K562 (cell line): ENCODE measurements around the gene MDH1B. TPM values are rescaled to one million over a fixed set of nuclear protein-coding genes. Genes with fewer than 3 reads are reported as not detected.

Experiments
- ATAC-seq: fragments of 200-7000 bp; cut with Tn5 transposase; 3 replicates; pipeline ENCODE4 v1.9.1; 2020; ENCODE audit warnings: moderate library complexity
- BruUV-seq: library from RNA; stranded (reverse); fragments of 400-500 nt; replicated peaks from 2 replicates; lab custom pipeline; 2021; lab: Mats Ljungman, UMichigan
- CTCF ChIA-PET: fragments of 300-600 bp; formaldehyde crosslinking; extraction: SDS; loops from one replicate; lab custom pipeline; 2021; ENCODE audit warnings: low intra/inter-chr PET ratio; lab: Yijun Ruan, JAX
- POLR2A ChIA-PET: fragments of 300-600, 350-650 bp; sonication (Branson Sonifier 250); formaldehyde crosslinking; extraction: SDS; loops from one replicate; lab custom pipeline; 2021; ENCODE audit warnings: antibody characterized with exemption, inconsistent platforms; lab: Yijun Ruan, JAX
- DNase-seq, 4 experiments: peaks; one replicate each; pipeline versions ENCODE4 v3.0.0 to v3.0.0-alpha.2; 2011 to 2018; ENCODE audit warnings: low spot score in 3 of 4, mixed read lengths in 3 of 4; ENCODE audit errors: extremely low read depth in 1 of 4
- FAIRE-seq: peaks from 2 replicates; lab custom pipeline; 2011; peaks lifted over from hg19 to GRCh38; lab: Jason Lieb, UNC
- H2AFZ ChIP-seq: 2 replicates; pipeline ENCODE4 v1.6.0; 2011; ENCODE audit warnings: low read depth, low read length, control low read depth, inconsistent platforms
- H3K27ac ChIP-seq: fragments of 200-600 bp; 3 replicates; pipeline ENCODE4 v1.8.0; 2011; ENCODE audit warnings: low read depth, mild to moderate bottlenecking, control low read depth, inconsistent platforms, low read length, moderate library complexity, mixed read lengths; ENCODE audit errors: extremely low read depth
- H3K27me3 ChIP-seq, 2 experiments: fragments of 300-600 bp in 1 of 2; 2 replicates in 1 of 2; 3 replicates in 1 of 2; pipeline versions ENCODE4 v1.6.0 to v1.8.0; 2011; ENCODE audit warnings: inconsistent platforms in 2 of 2, low read length in 2 of 2, mild to moderate bottlenecking in 1 of 2, mixed read lengths in 1 of 2, moderate library complexity in 1 of 2; ENCODE audit not compliant: control insufficient read depth in 2 of 2, insufficient read depth in 2 of 2
- H3K36me3 ChIP-seq: fragments of 300-600 bp; 3 replicates; pipeline ENCODE4 v1.8.0; 2011; ENCODE audit warnings: mild to moderate bottlenecking, low read length, inconsistent platforms; ENCODE audit not compliant: control insufficient read depth, insufficient read depth
- H3K4me1 ChIP-seq, 2 experiments: fragments of 200-600 bp in 1 of 2; replicated peaks in 1 of 2; 2 replicates in 1 of 2; 3 replicates in 1 of 2; pipeline versions ENCODE4 v1.5.1 to v1.8.0; 2011; ENCODE audit warnings: inconsistent platforms in 2 of 2, low read length in 2 of 2, mild to moderate bottlenecking in 1 of 2, mixed read lengths in 1 of 2, moderate library complexity in 1 of 2; ENCODE audit not compliant: control insufficient read depth in 2 of 2, insufficient read depth in 2 of 2
- H3K4me2 ChIP-seq: 2 replicates; pipeline ENCODE4 v1.6.1; 2011; ENCODE audit warnings: low read length, control low read depth, inconsistent platforms, mixed read lengths; ENCODE audit not compliant: insufficient read depth
- H3K4me3 ChIP-seq: fragments of 200-600 bp; sonication (generic), shearing (Covaris generic); 2 replicates; pipeline ENCODE4 v1.5.1; 2016; ENCODE audit warnings: control low read depth, inconsistent platforms
- H3K79me2 ChIP-seq: fragments of 200-600 bp; 3 replicates; pipeline ENCODE4 v1.8.0; 2011; ENCODE audit warnings: low read length, inconsistent platforms; ENCODE audit not compliant: control insufficient read depth, insufficient read depth
- H3K9ac ChIP-seq, 2 experiments: 2 replicates each; pipeline versions ENCODE4 v1.6.0 to v1.6.1; 2011; ENCODE audit warnings: low read depth in 2 of 2, low read length in 2 of 2, control low read depth in 1 of 2, inconsistent platforms in 1 of 2, mild to moderate bottlenecking in 1 of 2, mixed read lengths in 1 of 2; ENCODE audit not compliant: insufficient read depth in 1 of 2
- H3K9me1 ChIP-seq: one replicate; pipeline ENCODE4 v1.6.0; 2011; ENCODE audit warnings: inconsistent platforms, mild to moderate bottlenecking, low read length, moderate library complexity; ENCODE audit not compliant: control insufficient read depth, insufficient read depth
- H3K9me3 ChIP-seq: replicated peaks from 2 replicates; pipeline ENCODE4 v1.5.1; 2011; ENCODE audit warnings: low read depth, low read length, inconsistent platforms; ENCODE audit not compliant: control insufficient read depth, insufficient read depth
- H4K20me1 ChIP-seq: replicated peaks from 2 replicates; pipeline ENCODE4 v1.6.1; 2011; ENCODE audit warnings: low read length, inconsistent platforms, mixed read lengths; ENCODE audit not compliant: control insufficient read depth, insufficient read depth
- ATF7 ChIP-seq: fragments of 450-650 bp; IDR thresholded peaks from 2 replicates; pipeline ENCODE4 v1.7.1; 2014; ENCODE audit warnings: mild to moderate bottlenecking, moderate library complexity
- DDX20 ChIP-seq: fragments of 450-650 bp; IDR thresholded peaks from 2 replicates; pipeline ENCODE4 v1.6.1; 2016; ENCODE audit warnings: missing genetic modification characterization, low read depth, mild to moderate bottlenecking, missing compliant biosample characterization, moderate library complexity
- HCFC1 ChIP-seq: IDR thresholded peaks from 2 replicates; pipeline ENCODE4 v1.6.1; 2012; ENCODE audit warnings: low read depth, low read length, improper control_type of control experiment
- MAFF ChIP-seq: IDR thresholded peaks from 2 replicates; pipeline ENCODE4 v1.6.1; 2012; ENCODE audit warnings: low read length, improper control_type of control experiment
- MAFG ChIP-seq: fragments of 450-650 bp; conservative IDR thresholded peaks from 2 replicates; pipeline ENCODE4 v1.6.1; 2016; ENCODE audit warnings: missing genetic modification characterization, missing compliant biosample characterization
- MAFK ChIP-seq: IDR thresholded peaks from 2 replicates; pipeline ENCODE4 v1.6.1; 2011; ENCODE audit warnings: low read length, improper control_type of control experiment
- MEF2A ChIP-seq: IDR thresholded peaks from 2 replicates; pipeline ENCODE4 v1.6.1; 2011; ENCODE audit warnings: low read depth, mild to moderate bottlenecking, low read length, moderate library complexity; ENCODE audit not compliant: control insufficient read depth
- NR1H2 ChIP-seq: sonication (generic); formaldehyde crosslinking; IDR thresholded peaks from 2 replicates; pipeline ENCODE4 v1.4.0; 2020; ENCODE audit warnings: mild to moderate bottlenecking, missing genetic modification reagents
- PCBP2 ChIP-seq: fragments of 200-400 bp; formaldehyde crosslinking; IDR thresholded peaks from 2 replicates; pipeline ENCODE4 v1.6.1; 2018; ENCODE audit warnings: low read length, low read depth, mild to moderate bottlenecking, moderate library complexity; ENCODE audit not compliant: poor library complexity, severe bottlenecking
- PHF20 ChIP-seq: fragments of 450-650 bp; IDR thresholded peaks from 2 replicates; pipeline ENCODE4 v1.6.1; 2018; ENCODE audit not compliant: partially characterized antibody
- PHF8 ChIP-seq: fragments of 200-600 bp; sonication (generic); IDR thresholded peaks from 2 replicates; pipeline ENCODE4 v1.6.1; 2012; ENCODE audit warnings: mixed run types, mild to moderate bottlenecking, inconsistent platforms, low read length, moderate library complexity, borderline replicate concordance
- RCOR1 ChIP-seq, 2 experiments: IDR thresholded peaks; 2 replicates each; pipeline ENCODE4 v1.6.1; 2012; ENCODE audit warnings: low read depth in 2 of 2, low read length in 2 of 2, borderline replicate concordance in 1 of 2, improper control_type of control experiment in 1 of 2
- SIN3A ChIP-seq, 2 experiments: fragments of 150-350 bp in 1 of 2; IDR thresholded peaks; 2 replicates each; pipeline ENCODE4 v1.6.1; 2011 to 2016; ENCODE audit warnings: borderline replicate concordance in 2 of 2, low read depth in 2 of 2, low read length in 2 of 2, mild to moderate bottlenecking in 2 of 2, moderate library complexity in 2 of 2; ENCODE audit not compliant: control insufficient read depth in 1 of 2
- SP1 ChIP-seq: sonication (generic); formaldehyde crosslinking; IDR thresholded peaks from 2 replicates; pipeline ENCODE4 v1.8.1; 2022; ENCODE audit warnings: mild to moderate bottlenecking, missing genetic modification reagents
- SREBF2 ChIP-seq: sonication (generic); formaldehyde crosslinking; IDR thresholded peaks from 2 replicates; pipeline ENCODE4 v1.4.0; 2020; ENCODE audit warnings: mild to moderate bottlenecking, missing genetic modification reagents
- TAF9B ChIP-seq: fragments of 450-650 bp; IDR thresholded peaks from 2 replicates; pipeline ENCODE4 v1.6.1; 2018; ENCODE audit warnings: mild to moderate bottlenecking; ENCODE audit not compliant: partially characterized antibody
- YBX1 ChIP-seq: fragments of 450-650 bp; IDR thresholded peaks from 2 replicates; pipeline ENCODE4 v1.7.1; 2016; ENCODE audit warnings: mild to moderate bottlenecking
- ZEB2 ChIP-seq: fragments of 450-650 bp; IDR thresholded peaks from 2 replicates; pipeline ENCODE4 v1.6.1; 2016
- ZNF134 ChIP-seq: fragments of 250-450 bp; sonication (Bioruptor Pico); conservative IDR thresholded peaks from 2 replicates; pipeline ENCODE4 v1.4.0; 2020
- ZNF143 ChIP-seq: sonication (generic); formaldehyde crosslinking; IDR thresholded peaks from 2 replicates; pipeline ENCODE4 v1.9.0; 2022; ENCODE audit warnings: mild to moderate bottlenecking, missing genetic modification reagents
- ZNF316 ChIP-seq: fragments of 450-650 bp; IDR thresholded peaks from 2 replicates; pipeline ENCODE4 v1.6.1; 2016
- ZNF77 ChIP-seq: fragments of 250-450 bp; sonication (Bioruptor Pico); IDR thresholded peaks from 2 replicates; pipeline ENCODE4 v1.5.0; 2020
- WGBS: fragments of 100-300 bp; shearing (Covaris generic); methylation state at CpG from one replicate; pipeline ENCODE4 v1.1.6; 2016; ENCODE audit warnings: low coverage, mixed read lengths; ENCODE audit not compliant: insufficient coverage; ENCODE audit errors: missing lambda C conversion rate; 5-methylcytosine and 5-hydroxymethylcytosine counted together
- in situ Hi-C: fragments of 300-500 bp; cut with MboI; formaldehyde crosslinking; loops from 4 replicates; pipeline ENCODE4 v1.15.0; 2018; ENCODE audit warnings: inconsistent platforms, mixed read lengths
- intact Hi-C: fragments of 100-400 bp; cut with micrococcal nuclease; formaldehyde crosslinking; loops from 2 replicates; pipeline ENCODE4 v1.14.2; 2022
- polyA plus RNA-seq, 8 experiments: library from polyadenylated mRNA; depleted of rRNA in 4 of 8; stranded (reverse) in 5 of 8; unstranded in 3 of 8; fragments of >200 nt; fragmentation: Nextera tagmentation in 2 of 8; fragmentation: Illumina TruSeq in 1 of 8; extraction: Ambion mirVana in 2 of 8; extraction: Trizol in 1 of 8; gene quantifications; 2 replicates each; pipeline versions ENCODE4 v1.2.1 to v1.2.3, GENCODE V29; 2011 to 2014; ENCODE audit warnings: inconsistent platforms in 1 of 8, missing spikeins in 1 of 8
- total RNA-seq, 7 experiments: library from RNA; depleted of rRNA in 6 of 7; stranded (reverse); fragments of >200 nt in 6 of 7; fragmentation: Illumina TruSeq in 2 of 7; extraction: Trizol in 2 of 7; gene quantifications; 2 replicates each; pipeline versions ENCODE4 v1.2.1 to v1.2.3, GENCODE V29; 2011 to 2021; ENCODE audit warnings: low replicate concordance in 1 of 7
- TF ChIP-seq, protein P1 (sequence below): sonication (generic); formaldehyde crosslinking; IDR thresholded peaks from 2 replicates; pipeline ENCODE4 v1.8.1; 2022; ENCODE audit warnings: missing genetic modification reagents
- TF ChIP-seq, protein P2 (sequence below): fragments of 450-650 bp; formaldehyde crosslinking; IDR thresholded peaks from 2 replicates; pipeline ENCODE4 v1.4.0; 2020; ENCODE audit warnings: mild to moderate bottlenecking, moderate library complexity

The MDH1B gene
- total and polyA plus RNA-seq, 9 of the 15 experiments (the other 6 are each of a cell fraction or from before 2014, with no cell fraction given), result 0.06 to 0.16 (median 0.14) TPM; not detected in 5

DNA sequence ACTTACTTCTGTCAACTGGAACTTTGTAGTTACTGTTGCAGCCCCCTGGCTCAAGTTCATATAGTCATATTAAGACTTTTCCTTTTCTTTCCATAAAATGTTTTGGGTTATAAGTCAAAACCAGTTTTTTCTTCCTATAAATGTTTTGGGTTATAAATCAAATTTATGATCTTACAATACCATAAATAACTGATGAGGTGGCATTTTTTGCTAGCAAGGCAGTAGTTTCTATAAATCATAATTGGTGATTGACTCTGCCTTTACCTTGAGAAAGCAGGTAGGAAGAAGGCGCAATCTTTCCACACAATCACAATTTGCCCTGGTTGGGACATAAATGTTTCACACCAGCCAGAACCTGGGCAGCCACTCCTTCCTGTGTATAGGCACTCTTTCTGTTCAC, 41.8 kb downstream of the MDH1B start:
- no peaks in the 10 kb centered on the region for H3K79me2 ChIP-seq
- POLR2A ChIA-PET, result no interaction called here
- CTCF ChIA-PET, result no interaction called here
- H2AFZ ChIP-seq, result no peak overlapping the region
- in situ Hi-C loops, result no loop called here
- WGBS, result 0% methylated on average over 1 of the region's 1 CpG
- no peak for DNase-seq
- no peaks in the 10 kb centered on the region for H4K20me1 ChIP-seq
- ATAC-seq, result no peak
- no peak overlapping the region for H3K4me2 ChIP-seq
- no peaks in the 10 kb centered on the region for H3K9me3 ChIP-seq
- H3K27me3 ChIP-seq, result no peaks in the 10 kb centered on the region
- no peaks in the 10 kb centered on the region for H3K36me3 ChIP-seq
- BruUV-seq, result no TSS peak
- H3K4me3 ChIP-seq, result no peak overlapping the region
- H3K9ac ChIP-seq, result no peak overlapping the region
- H3K27ac ChIP-seq, result no peak overlapping the region
- intact Hi-C loops, result no loop called here
- no peak for FAIRE-seq
- H3K9me1 ChIP-seq, result no peaks in the 10 kb centered on the region
- H3K4me1 ChIP-seq, result no peaks in the 10 kb centered on the region
- TF ChIP-seq MAFK, result peak; percentile 45; the same call in 1 of the 2 replicates
- TF ChIP-seq MAFF, result peak; percentile 55
- TF ChIP-seq MEF2A, result no peak
- no peak for TF ChIP-seq ATF7
- TF ChIP-seq, protein P1, sequence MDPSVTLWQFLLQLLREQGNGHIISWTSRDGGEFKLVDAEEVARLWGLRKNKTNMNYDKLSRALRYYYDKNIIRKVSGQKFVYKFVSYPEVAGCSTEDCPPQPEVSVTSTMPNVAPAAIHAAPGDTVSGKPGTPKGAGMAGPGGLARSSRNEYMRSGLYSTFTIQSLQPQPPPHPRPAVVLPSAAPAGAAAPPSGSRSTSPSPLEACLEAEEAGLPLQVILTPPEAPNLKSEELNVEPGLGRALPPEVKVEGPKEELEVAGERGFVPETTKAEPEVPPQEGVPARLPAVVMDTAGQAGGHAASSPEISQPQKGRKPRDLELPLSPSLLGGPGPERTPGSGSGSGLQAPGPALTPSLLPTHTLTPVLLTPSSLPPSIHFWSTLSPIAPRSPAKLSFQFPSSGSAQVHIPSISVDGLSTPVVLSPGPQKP (CRISPR knock-in tag), result no peak
- TF ChIP-seq PHF20, result no peak
- TF ChIP-seq ZNF143, result no peak
- no peak for TF ChIP-seq YBX1
- no peak for TF ChIP-seq PCBP2
- no peak for TF ChIP-seq TAF9B
- no peak for TF ChIP-seq RCOR1 (IDR thresholded peaks at IDR 0.05; ENCODE audit: borderline replicate concordance in 1 of 2, low read depth in 2 of 2, low read length in 2 of 2)
- no peak for TF ChIP-seq ZEB2
- TF ChIP-seq SIN3A (IDR thresholded peaks at IDR 0.05; ENCODE audit: borderline replicate concordance in 2 of 2, control insufficient read depth in 1 of 2, low read depth in 2 of 2, low read length in 2 of 2), result no peak
- TF ChIP-seq HCFC1, result no peak
- TF ChIP-seq SP1, result no peak
- TF ChIP-seq MAFG (tag), result 0 out of 2 replicates have a peak, but pooled peaks have one; percentile 19
- no peak for TF ChIP-seq ZNF77
- TF ChIP-seq DDX20, result no peak
- TF ChIP-seq SREBF2 (CRISPR knock-in tag), result no peak
- TF ChIP-seq ZNF134 (CRISPR knock-in tag), result no peak
- no peak for TF ChIP-seq NR1H2 (CRISPR knock-in tag)
- TF ChIP-seq, protein P2, sequence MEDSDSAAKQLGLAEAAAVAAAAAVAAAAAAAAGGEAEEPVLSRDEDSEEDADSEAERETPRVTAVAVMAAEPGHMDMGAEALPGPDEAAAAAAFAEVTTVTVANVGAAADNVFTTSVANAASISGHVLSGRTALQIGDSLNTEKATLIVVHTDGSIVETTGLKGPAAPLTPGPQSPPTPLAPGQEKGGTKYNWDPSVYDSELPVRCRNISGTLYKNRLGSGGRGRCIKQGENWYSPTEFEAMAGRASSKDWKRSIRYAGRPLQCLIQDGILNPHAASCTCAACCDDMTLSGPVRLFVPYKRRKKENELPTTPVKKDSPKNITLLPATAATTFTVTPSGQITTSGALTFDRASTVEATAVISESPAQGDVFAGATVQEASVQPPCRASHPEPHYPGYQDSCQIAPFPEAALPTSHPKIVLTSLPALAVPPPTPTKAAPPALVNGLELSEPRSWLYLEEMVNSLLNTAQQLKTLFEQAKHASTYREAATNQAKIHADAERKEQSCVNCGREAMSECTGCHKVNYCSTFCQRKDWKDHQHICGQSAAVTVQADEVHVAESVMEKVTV, result no peak
- TF ChIP-seq ZNF316, result peak; percentile 64
- no peak for TF ChIP-seq PHF8
